Astrocyte (in vitro differentiated cells and primary cell): ENCODE data around the gene SCYGR2. TPM values are rescaled to one million over a fixed set of nuclear protein-coding genes. Genes with fewer than 3 reads are reported as not detected.

Experiments used
- DNase-seq: peaks from one replicate; pipeline ENCODE4 v3.0.0-alpha.2; 2010; ENCODE audit warnings: low read depth
- FAIRE-seq: peaks from 2 replicates; lab custom pipeline; 2011; peaks lifted over from hg19 to GRCh38; lab: Jason Lieb, UNC
- H2AFZ ChIP-seq: 2 replicates; pipeline ENCODE4 v1.6.0; 2012; ENCODE audit warnings: low read depth, low read length, inconsistent platforms
- H3K27ac ChIP-seq: 2 replicates; pipeline ENCODE4 v1.5.1; 2011; ENCODE audit warnings: low read depth, low read length, inconsistent platforms
- H3K27me3 ChIP-seq: 2 replicates; pipeline ENCODE4 v1.6.0; 2011; ENCODE audit warnings: low read length, inconsistent platforms; ENCODE audit not compliant: insufficient read depth
- H3K36me3 ChIP-seq: 2 replicates; pipeline ENCODE4 v1.5.1; 2011; ENCODE audit warnings: low read length, inconsistent platforms; ENCODE audit not compliant: insufficient read depth
- H3K4me1 ChIP-seq: 2 replicates; pipeline ENCODE4 v1.5.1; 2011; ENCODE audit warnings: low read length, inconsistent platforms; ENCODE audit not compliant: insufficient read depth
- H3K4me2 ChIP-seq: 2 replicates; pipeline ENCODE4 v1.6.0; 2012; ENCODE audit warnings: low read length, inconsistent platforms
- H3K4me3 ChIP-seq: 2 replicates; pipeline ENCODE4 v1.5.1; 2011; ENCODE audit warnings: low read depth, mild to moderate bottlenecking, low read length, inconsistent platforms; ENCODE audit not compliant: insufficient read depth
- H3K79me2 ChIP-seq: 2 replicates; pipeline ENCODE4 v1.6.0; 2012; ENCODE audit warnings: mild to moderate bottlenecking, low read length, inconsistent platforms; ENCODE audit not compliant: insufficient read depth
- H3K9ac ChIP-seq: 2 replicates; pipeline ENCODE4 v1.6.0; 2012; ENCODE audit warnings: mild to moderate bottlenecking, low read length, inconsistent platforms
- H3K9me3 ChIP-seq: 2 replicates; pipeline ENCODE4 v1.5.1; 2012; ENCODE audit warnings: low read depth, mild to moderate bottlenecking, low read length, inconsistent platforms; ENCODE audit not compliant: insufficient read depth
- H4K20me1 ChIP-seq: 2 replicates; pipeline ENCODE4 v1.6.0; 2012; ENCODE audit warnings: low read length, inconsistent platforms; ENCODE audit not compliant: insufficient read depth
- H3K27ac Mint-ChIP-seq: one replicate; pipeline ENCODE4 v1.8.0; 2021; ENCODE audit warnings: mild to moderate bottlenecking, mixed read lengths; ENCODE audit not compliant: unreplicated experiment
- H3K27me3 Mint-ChIP-seq: one replicate; pipeline ENCODE4 v1.8.0; 2021; ENCODE audit warnings: low read depth, mixed read lengths; ENCODE audit not compliant: unreplicated experiment
- H3K36me3 Mint-ChIP-seq: one replicate; pipeline ENCODE4 v1.8.0; 2021; ENCODE audit warnings: low read depth, mixed read lengths; ENCODE audit not compliant: unreplicated experiment
- H3K4me1 Mint-ChIP-seq: one replicate; pipeline ENCODE4 v1.8.0; 2021; ENCODE audit warnings: low read depth, mixed read lengths; ENCODE audit not compliant: unreplicated experiment
- H3K4me3 Mint-ChIP-seq: one replicate; pipeline ENCODE4 v1.8.0; 2021; ENCODE audit warnings: mild to moderate bottlenecking, moderate library complexity, mixed read lengths; ENCODE audit not compliant: unreplicated experiment
- H3K9me3 Mint-ChIP-seq: one replicate; pipeline ENCODE4 v1.8.0; 2021; ENCODE audit warnings: mild to moderate bottlenecking, mixed read lengths; ENCODE audit not compliant: unreplicated experiment
- EZH2 ChIP-seq: IDR thresholded peaks from 2 replicates; pipeline ENCODE4 v1.6.1; 2012; ENCODE audit warnings: mild to moderate bottlenecking, low read length, inconsistent platforms; ENCODE audit not compliant: insufficient read depth
- total RNA-seq: library from RNA; stranded (reverse); gene quantifications from 2 replicates; pipeline ENCODE4 v1.2.1, GENCODE V29; 2021
- TF ChIP-seq, protein P1 (sequence below): IDR thresholded peaks from 2 replicates; pipeline ENCODE4 v1.5.1; 2011; ENCODE audit warnings: low read depth, mild to moderate bottlenecking, inconsistent platforms, low read length, moderate library complexity; ENCODE audit not compliant: insufficient read depth

SCYGR2 gene
- total RNA-seq, 1 donor from 2014 or later = not detected

DNA sequence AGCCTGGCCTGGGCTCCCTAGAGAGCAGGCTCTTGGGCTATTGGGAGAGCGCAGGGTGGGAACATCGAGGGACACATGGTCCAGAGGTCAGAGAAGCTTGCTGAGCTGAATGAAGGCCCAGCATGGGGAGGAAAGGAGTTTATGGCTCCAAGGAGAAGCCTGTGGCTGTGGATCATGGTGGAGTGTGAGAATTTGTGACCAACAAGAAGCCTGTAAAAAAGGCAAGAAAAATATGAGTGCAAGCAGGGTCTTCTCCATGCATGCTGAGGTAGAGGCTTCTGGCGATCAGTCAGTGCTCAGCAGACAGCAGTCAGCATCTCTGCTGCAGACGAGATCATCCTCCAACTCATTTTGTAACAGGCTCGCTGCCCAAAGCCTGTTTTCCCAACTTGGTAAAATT lies 17.2 kb downstream of the SCYGR2 start:
- Mint-ChIP-seq H3K36me3 (no peaks in the 10 kb centered on the region), H3K4me1 (peaks cover 3% of the 10 kb centered on the region), H3K27ac (peak overlapping the region; percentile 53), H3K9me3 (no peaks in the 10 kb centered on the region), H3K27me3 (peaks cover 17% of the 10 kb centered on the region), H3K4me3 (no peak overlapping the region)
- H3K36me3 ChIP-seq = no peaks in the 10 kb centered on the region
- no peak overlapping the region for H3K27ac ChIP-seq
- H3K4me2 ChIP-seq = no peak overlapping the region
- H2AFZ ChIP-seq = no peak overlapping the region
- no peak overlapping the region for H3K4me3 ChIP-seq
- no peaks in the 10 kb centered on the region for H3K4me1 ChIP-seq
- TF ChIP-seq EZH2 = no peak
- TF ChIP-seq, protein P1, sequence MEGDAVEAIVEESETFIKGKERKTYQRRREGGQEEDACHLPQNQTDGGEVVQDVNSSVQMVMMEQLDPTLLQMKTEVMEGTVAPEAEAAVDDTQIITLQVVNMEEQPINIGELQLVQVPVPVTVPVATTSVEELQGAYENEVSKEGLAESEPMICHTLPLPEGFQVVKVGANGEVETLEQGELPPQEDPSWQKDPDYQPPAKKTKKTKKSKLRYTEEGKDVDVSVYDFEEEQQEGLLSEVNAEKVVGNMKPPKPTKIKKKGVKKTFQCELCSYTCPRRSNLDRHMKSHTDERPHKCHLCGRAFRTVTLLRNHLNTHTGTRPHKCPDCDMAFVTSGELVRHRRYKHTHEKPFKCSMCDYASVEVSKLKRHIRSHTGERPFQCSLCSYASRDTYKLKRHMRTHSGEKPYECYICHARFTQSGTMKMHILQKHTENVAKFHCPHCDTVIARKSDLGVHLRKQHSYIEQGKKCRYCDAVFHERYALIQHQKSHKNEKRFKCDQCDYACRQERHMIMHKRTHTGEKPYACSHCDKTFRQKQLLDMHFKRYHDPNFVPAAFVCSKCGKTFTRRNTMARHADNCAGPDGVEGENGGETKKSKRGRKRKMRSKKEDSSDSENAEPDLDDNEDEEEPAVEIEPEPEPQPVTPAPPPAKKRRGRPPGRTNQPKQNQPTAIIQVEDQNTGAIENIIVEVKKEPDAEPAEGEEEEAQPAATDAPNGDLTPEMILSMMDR = no peak
- H3K79me2 ChIP-seq = no peaks in the 10 kb centered on the region
- no peak overlapping the region for H3K9ac ChIP-seq
- H3K27me3 ChIP-seq = no peaks in the 10 kb centered on the region
- H3K9me3 ChIP-seq = no peaks in the 10 kb centered on the region
- H4K20me1 ChIP-seq = no peaks in the 10 kb centered on the region
- DNase-seq (no peak), FAIRE-seq (no peak)

DNA sequence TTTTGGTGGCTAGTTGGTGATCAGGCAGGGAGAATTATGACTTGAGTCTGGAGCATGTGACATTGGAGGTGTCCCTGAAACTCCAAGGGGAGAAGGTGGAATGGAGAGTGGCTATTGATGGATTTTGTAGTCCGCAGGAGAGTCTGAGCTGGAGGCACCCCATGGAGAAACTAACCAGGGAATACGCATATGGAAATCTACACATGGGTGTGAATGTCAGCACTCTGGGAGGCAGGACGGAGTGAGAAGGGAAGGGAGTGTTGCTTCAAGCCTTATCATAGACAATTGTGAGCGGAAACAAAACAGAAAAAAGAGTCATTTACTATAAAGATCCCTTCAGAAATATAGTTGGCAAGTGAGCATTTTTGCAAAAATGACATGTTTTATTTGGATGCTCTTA lies 17.9 kb downstream of the SCYGR2 start:
- DNase-seq (no peak), FAIRE-seq (no peak)
- TF ChIP-seq, protein P1 = no peak
- no peak for TF ChIP-seq EZH2
- Histone ChIP-seq H3K9ac (no peak overlapping the region), H3K36me3 (no peaks in the 10 kb centered on the region), H2AFZ (no peak overlapping the region), H3K4me3 (no peak overlapping the region), H4K20me1 (no peaks in the 10 kb centered on the region), H3K4me2 (no peak overlapping the region), H3K4me1 (no peaks in the 10 kb centered on the region), H3K27ac (no peak overlapping the region), H3K79me2 (no peaks in the 10 kb centered on the region), H3K9me3 (no peaks in the 10 kb centered on the region), H3K27me3 (no peaks in the 10 kb centered on the region)
- H3K4me3 Mint-ChIP-seq = no peak overlapping the region
- peaks cover 3% of the 10 kb centered on the region for H3K4me1 Mint-ChIP-seq
- no peaks in the 10 kb centered on the region for H3K36me3 Mint-ChIP-seq
- H3K9me3 Mint-ChIP-seq = no peaks in the 10 kb centered on the region
- no peak overlapping the region for H3K27ac Mint-ChIP-seq
- H3K27me3 Mint-ChIP-seq = peaks cover 12% of the 10 kb centered on the region

DNA sequence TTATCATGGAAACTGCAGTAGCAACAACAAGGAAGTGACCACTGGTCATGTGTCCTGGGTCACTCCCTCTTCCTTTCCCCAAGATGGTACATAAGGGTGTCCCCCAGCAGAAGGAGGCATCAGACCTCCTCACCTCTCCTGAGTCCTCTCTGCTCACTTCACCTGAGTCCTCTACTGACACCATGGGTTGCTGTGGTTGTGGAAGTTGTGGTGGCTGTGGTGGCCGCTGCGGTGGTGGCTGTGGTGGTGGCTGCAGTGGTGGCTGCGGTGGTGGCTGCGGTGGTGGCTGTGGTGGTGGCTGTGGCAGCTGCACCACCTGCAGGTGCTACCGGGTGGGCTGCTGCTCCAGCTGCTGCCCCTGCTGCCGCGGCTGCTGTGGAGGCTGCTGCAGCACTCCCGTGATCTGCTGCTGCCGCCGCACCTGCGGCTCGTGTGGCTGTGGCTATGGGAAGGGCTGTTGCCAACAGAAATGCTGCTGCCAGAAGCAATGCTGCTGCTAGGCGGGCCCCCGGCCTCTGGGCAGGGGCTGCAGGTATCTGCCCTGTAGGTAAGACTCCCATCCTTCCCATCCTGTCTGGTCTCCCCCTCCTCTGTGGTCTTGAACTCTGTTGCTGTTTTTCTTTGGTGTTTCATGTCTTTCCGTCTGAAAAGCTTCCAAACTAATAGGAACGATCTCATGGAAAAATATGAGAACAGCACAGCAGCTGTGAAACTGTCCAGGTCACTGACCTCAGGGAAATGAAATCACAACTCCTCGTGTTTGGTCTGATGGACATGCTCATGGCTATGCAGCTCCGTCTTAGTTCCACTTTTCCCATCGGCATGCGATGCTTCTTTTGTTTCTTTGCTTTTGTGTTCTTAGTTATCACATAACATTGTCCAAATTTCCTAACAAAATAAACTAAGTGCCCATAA lies 18.9 kb downstream of the SCYGR2 start, which contains the start of gene SCYGR4:
Gene SCYGR4 (plus strand): TSS at position 183 of the 915 bp plus-strand sequence. CDS start 0 bp downstream, at position 183.
- Mint-ChIP-seq H3K27me3 (peaks cover 12% of the 10 kb centered on the region), H3K27ac (no peak within 1 kb of the TSS), H3K4me1 (peaks cover 3% of the 10 kb centered on the region), H3K4me3 (no peak within 1 kb of the TSS), H3K9me3 (no peaks in the 10 kb centered on the region), H3K36me3 (no peaks in the 10 kb centered on the region)
- TF ChIP-seq EZH2 = no peak
- TF ChIP-seq, protein P1 = no peak
- H3K4me3 ChIP-seq = no peak within 1 kb of the TSS
- no peak within 1 kb of the TSS for H3K4me2 ChIP-seq
- DNase-seq = no peak
- H3K79me2 ChIP-seq = no peaks in the 10 kb centered on the region
- no peaks in the 10 kb centered on the region for H3K36me3 ChIP-seq
- H2AFZ ChIP-seq = peak within 1 kb of the TSS; percentile 9
- FAIRE-seq = no peak
- H4K20me1 ChIP-seq = no peaks in the 10 kb centered on the region
- no peaks in the 10 kb centered on the region for H3K4me1 ChIP-seq
- H3K27ac ChIP-seq = no peak within 1 kb of the TSS
- H3K9me3 ChIP-seq = no peaks in the 10 kb centered on the region
- no peak within 1 kb of the TSS for H3K9ac ChIP-seq
- H3K27me3 ChIP-seq = no peaks in the 10 kb centered on the region
